ENCODE measurements around the gene RTTN. TPM values are rescaled to one million over a fixed set of nuclear protein-coding genes. Genes with fewer than 3 reads are reported as not detected.

The RTTN gene
- total RNA-seq, 1 experiment from 2014 or later = 21.8 TPM

GRCh38 chr18:70221915-70222278 is 16.4 kb upstream of the RTTN start:
- H3K4me3 ChIP-seq (ENCODE audit: insufficient read depth, low read depth, low read length) = no peak overlapping the region
- DNase-seq = no peak
- H3K27me3 ChIP-seq (ENCODE audit: control insufficient read depth, insufficient read depth, low read length) = no peaks in the 10 kb centered on the region
- H3K36me3 ChIP-seq (replicated peaks; ENCODE audit: control insufficient read depth, insufficient read depth, low read length) = no peaks in the 10 kb centered on the region

GRCh38 chr18:70221156-70221914 is 15.8 kb upstream of the RTTN start:
- H3K27me3 ChIP-seq (ENCODE audit: control insufficient read depth, insufficient read depth, low read length) = no peaks in the 10 kb centered on the region
- no peaks in the 10 kb centered on the region for H3K36me3 ChIP-seq (replicated peaks; ENCODE audit: control insufficient read depth, insufficient read depth, low read length)
- DNase-seq = peak; percentile 14
- H3K4me3 ChIP-seq (ENCODE audit: insufficient read depth, low read depth, low read length) = no peak overlapping the region

- H3K27me3 ChIP-seq (ENCODE audit: control insufficient read depth, insufficient read depth, low read length) = no peaks in the 10 kb centered on the region
- no peaks in the 10 kb centered on the region for H3K36me3 ChIP-seq (replicated peaks; ENCODE audit: control insufficient read depth, insufficient read depth, low read length)
- no peak overlapping the region for H3K4me3 ChIP-seq (ENCODE audit: insufficient read depth, low read depth, low read length)
- DNase-seq = no peak
Observed at GRCh38 chr18:70220628-70221027, 15.1 kb upstream of the RTTN start.

- H3K36me3 ChIP-seq (replicated peaks; ENCODE audit: control insufficient read depth, insufficient read depth, low read length) = no peaks in the 10 kb centered on the region
- no peak for DNase-seq
- no peak overlapping the region for H3K4me3 ChIP-seq (ENCODE audit: insufficient read depth, low read depth, low read length)
- no peaks in the 10 kb centered on the region for H3K27me3 ChIP-seq (ENCODE audit: control insufficient read depth, insufficient read depth, low read length)
Observed at GRCh38 chr18:70219688-70220087, 14.2 kb upstream of the RTTN start.

- H3K4me3 ChIP-seq (ENCODE audit: insufficient read depth, low read depth, low read length) = no peak overlapping the region
- H3K27me3 ChIP-seq (ENCODE audit: control insufficient read depth, insufficient read depth, low read length) = no peaks in the 10 kb centered on the region
- no peak for DNase-seq
Observed at GRCh38 chr18:70216788-70217187, 11.3 kb upstream of the RTTN start.

GRCh38 chr18:70207181-70207580 is 1.7 kb upstream of the RTTN start:
- Histone ChIP-seq H3K27me3 (ENCODE audit: control insufficient read depth, insufficient read depth, low read length) (no peaks in the 10 kb centered on the region), H3K36me3 (replicated peaks; ENCODE audit: control insufficient read depth, insufficient read depth, low read length) (no peaks in the 10 kb centered on the region), H3K4me3 (ENCODE audit: insufficient read depth, low read depth, low read length) (no peak overlapping the region)
- DNase-seq = no peak

More at GRCh38 chr18:70216788-70217187, 11.3 kb upstream of the RTTN start:
- no peaks in the 10 kb centered on the region for H3K36me3 ChIP-seq (replicated peaks; ENCODE audit: control insufficient read depth, insufficient read depth, low read length)

- H3K4me3 ChIP-seq (ENCODE audit: insufficient read depth, low read depth, low read length) = no peak overlapping the region
- DNase-seq = no peak
- peaks cover under 1% of the 10 kb centered on the region for H3K36me3 ChIP-seq (replicated peaks; ENCODE audit: control insufficient read depth, insufficient read depth, low read length)
- no peaks in the 10 kb centered on the region for H3K27me3 ChIP-seq (ENCODE audit: control insufficient read depth, insufficient read depth, low read length)
Observed at GRCh38 chr18:70200286-70200685, 5.2 kb downstream of the RTTN start.

GRCh38 chr18:70197844-70198243 is 7.6 kb downstream of the RTTN start:
- DNase-seq = no peak
- Histone ChIP-seq H3K4me3 (ENCODE audit: insufficient read depth, low read depth, low read length) (no peak overlapping the region), H3K36me3 (replicated peaks; ENCODE audit: control insufficient read depth, insufficient read depth, low read length) (peaks cover 8% of the 10 kb centered on the region), H3K27me3 (ENCODE audit: control insufficient read depth, insufficient read depth, low read length) (no peaks in the 10 kb centered on the region)

GRCh38 chr18:70197026-70197425 is 8.5 kb downstream of the RTTN start:
- Histone ChIP-seq H3K36me3 (replicated peaks; ENCODE audit: control insufficient read depth, insufficient read depth, low read length) (peaks cover 8% of the 10 kb centered on the region), H3K27me3 (ENCODE audit: control insufficient read depth, insufficient read depth, low read length) (no peaks in the 10 kb centered on the region), H3K4me3 (ENCODE audit: insufficient read depth, low read depth, low read length) (no peak overlapping the region)
- DNase-seq = no peak

GRCh38 chr18:70195852-70196434 is 9.5 kb downstream of the RTTN start:
- H3K27me3 ChIP-seq (ENCODE audit: control insufficient read depth, insufficient read depth, low read length) = no peaks in the 10 kb centered on the region
- DNase-seq = peak; percentile 39
- peaks cover 8% of the 10 kb centered on the region for H3K36me3 ChIP-seq (replicated peaks; ENCODE audit: control insufficient read depth, insufficient read depth, low read length)
- H3K4me3 ChIP-seq (ENCODE audit: insufficient read depth, low read depth, low read length) = no peak overlapping the region

GRCh38 chr18:70195014-70195614 is 10.4 kb downstream of the RTTN start:
- DNase-seq = no peak
- H3K36me3 ChIP-seq (replicated peaks; ENCODE audit: control insufficient read depth, insufficient read depth, low read length) = peaks cover 8% of the 10 kb centered on the region
- no peaks in the 10 kb centered on the region for H3K27me3 ChIP-seq (ENCODE audit: control insufficient read depth, insufficient read depth, low read length)
- no peak overlapping the region for H3K4me3 ChIP-seq (ENCODE audit: insufficient read depth, low read depth, low read length)

- no peak for DNase-seq
- Histone ChIP-seq H3K36me3 (replicated peaks; ENCODE audit: control insufficient read depth, insufficient read depth, low read length) (peaks cover 8% of the 10 kb centered on the region), H3K27me3 (ENCODE audit: control insufficient read depth, insufficient read depth, low read length) (no peaks in the 10 kb centered on the region), H3K4me3 (ENCODE audit: insufficient read depth, low read depth, low read length) (no peak overlapping the region)
Observed at GRCh38 chr18:70194227-70194890, 11.1 kb downstream of the RTTN start.

- Histone ChIP-seq H3K36me3 (replicated peaks; ENCODE audit: control insufficient read depth, insufficient read depth, low read length) (peaks cover 8% of the 10 kb centered on the region), H3K27me3 (ENCODE audit: control insufficient read depth, insufficient read depth, low read length) (no peaks in the 10 kb centered on the region), H3K4me3 (ENCODE audit: insufficient read depth, low read depth, low read length) (no peak overlapping the region)
- DNase-seq = no peak
Observed at GRCh38 chr18:70190529-70190928, 15.0 kb downstream of the RTTN start.

- Histone ChIP-seq H3K27me3 (ENCODE audit: control insufficient read depth, insufficient read depth, low read length) (no peaks in the 10 kb centered on the region), H3K4me3 (ENCODE audit: insufficient read depth, low read depth, low read length) (no peak overlapping the region), H3K36me3 (replicated peaks; ENCODE audit: control insufficient read depth, insufficient read depth, low read length) (peaks cover 1% of the 10 kb centered on the region)
- no peak for DNase-seq
Observed at GRCh38 chr18:70188113-70188512, 17.4 kb downstream of the RTTN start.

- no peaks in the 10 kb centered on the region for H3K27me3 ChIP-seq (ENCODE audit: control insufficient read depth, insufficient read depth, low read length)
- no peak overlapping the region for H3K4me3 ChIP-seq (ENCODE audit: insufficient read depth, low read depth, low read length)
- no peak for DNase-seq
- H3K36me3 ChIP-seq (replicated peaks; ENCODE audit: control insufficient read depth, insufficient read depth, low read length) = no peaks in the 10 kb centered on the region; the same call in 1 of the 2 replicates
Observed at GRCh38 chr18:70183441-70183840, 22.0 kb downstream of the RTTN start.

Measured in H7 (cell line).